ENCODE results near the gene PAQR5.
"Not testable (repeated sequence)": the region's sequence is repeated elsewhere in the genome, so short reads cannot be mapped to it uniquely, and the experiment has no call there.

The PAQR5 gene

DNA sequence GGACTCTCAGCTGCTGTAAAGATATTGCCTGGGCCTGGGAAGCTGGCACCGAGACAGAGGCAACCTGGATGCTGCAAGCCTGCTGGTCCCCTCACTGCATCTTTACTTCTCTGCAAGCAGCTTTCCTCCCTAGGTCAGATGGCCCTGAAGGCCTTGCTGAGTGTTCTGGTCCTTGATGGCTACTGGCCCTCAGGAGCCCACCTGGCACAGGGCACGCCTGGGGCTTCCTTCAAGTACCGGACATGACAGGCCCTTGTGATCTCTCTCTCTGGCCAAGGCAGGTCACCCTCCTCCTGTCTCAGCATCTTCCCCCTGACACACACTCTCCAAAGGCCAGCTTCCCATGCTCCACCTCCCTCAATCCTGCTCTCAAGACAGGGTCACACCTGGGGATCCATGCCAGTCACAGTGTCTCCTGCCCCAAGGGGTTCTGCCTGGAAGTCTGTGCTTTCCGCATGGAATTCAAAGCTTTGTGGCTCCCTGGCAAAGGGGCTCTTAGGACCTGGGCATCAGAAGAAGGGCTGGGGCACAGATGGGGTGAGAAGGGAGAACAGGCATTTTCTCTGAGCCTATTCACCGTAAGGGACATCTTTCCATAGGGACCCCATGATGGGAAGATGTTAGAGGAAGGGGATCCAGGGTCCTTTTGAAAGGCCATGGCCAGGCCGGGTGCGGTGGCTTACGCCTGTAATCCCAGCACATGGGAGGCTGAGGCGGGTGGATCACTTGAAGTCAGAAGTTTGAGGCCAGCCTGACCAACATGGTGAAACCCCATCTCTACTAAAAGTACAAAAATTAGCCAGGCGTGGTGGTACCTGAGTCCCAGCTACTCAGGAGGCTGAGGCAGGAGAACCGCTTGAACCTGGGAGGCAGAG, 4.7 kb upstream of the PAQR5 start:
- DNase-seq (ENCODE audit: low spot score) = no peak

- DNase-seq (ENCODE audit: low spot score) = no peak
Observed at GRCh38 chr15:69296606-69297005, 2.1 kb upstream of the PAQR5 start.

GRCh38 chr15:69297642-69298353, 914 bp upstream of the PAQR5 start:
- no peak for DNase-seq (ENCODE audit: low spot score)

DNA sequence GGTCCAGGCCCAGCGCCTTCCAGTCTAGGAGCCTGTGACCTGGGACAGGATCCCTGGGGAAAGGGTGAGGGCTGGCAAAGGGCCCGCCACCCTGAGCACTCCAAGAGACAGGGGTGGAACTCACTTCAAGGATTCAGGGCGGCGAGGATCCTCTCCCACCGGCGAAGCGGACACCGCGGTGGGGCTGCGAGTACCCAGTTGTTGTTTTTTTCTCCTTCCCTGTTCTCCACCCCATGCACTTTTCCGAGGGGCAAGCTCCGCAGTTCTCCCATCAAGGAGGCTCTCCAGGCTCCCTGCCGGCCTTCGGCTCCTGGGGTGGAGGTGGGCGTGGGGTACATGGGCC, 387 bp upstream of the PAQR5 start:
- DNase-seq (ENCODE audit: low spot score) = no peak

DNA sequence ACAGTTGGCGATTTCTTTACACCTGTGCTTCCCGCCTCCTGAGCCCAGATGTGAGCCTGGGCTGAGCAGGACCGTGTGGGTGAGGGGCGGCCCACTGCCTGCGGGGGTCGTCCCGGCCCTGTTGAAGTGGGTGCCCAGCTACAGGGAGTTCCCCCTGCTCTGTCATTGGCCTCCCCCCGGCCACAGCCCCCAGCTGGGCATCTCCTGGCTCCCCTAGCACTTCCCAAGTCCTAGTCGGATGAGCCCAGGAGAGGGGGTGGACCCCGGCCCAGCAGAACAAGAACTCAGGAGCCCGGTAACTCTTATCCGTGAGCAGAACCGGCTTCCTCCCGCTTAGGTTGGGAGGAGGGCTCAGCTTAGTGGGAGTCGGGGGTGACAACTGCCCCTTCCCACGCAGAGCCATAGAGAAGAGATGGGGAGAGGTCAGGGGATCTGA, 757 bp downstream of the PAQR5 start:
- DNase-seq (ENCODE audit: low spot score) = no peak

GRCh38 chr15:69299943-69300588, 1.4 kb downstream of the PAQR5 start:
- DNase-seq (ENCODE audit: low spot score) = no peak

GRCh38 chr15:69301101-69301500, 2.4 kb downstream of the PAQR5 start:
- DNase-seq (ENCODE audit: low spot score) = not testable (repeated sequence)

DNA sequence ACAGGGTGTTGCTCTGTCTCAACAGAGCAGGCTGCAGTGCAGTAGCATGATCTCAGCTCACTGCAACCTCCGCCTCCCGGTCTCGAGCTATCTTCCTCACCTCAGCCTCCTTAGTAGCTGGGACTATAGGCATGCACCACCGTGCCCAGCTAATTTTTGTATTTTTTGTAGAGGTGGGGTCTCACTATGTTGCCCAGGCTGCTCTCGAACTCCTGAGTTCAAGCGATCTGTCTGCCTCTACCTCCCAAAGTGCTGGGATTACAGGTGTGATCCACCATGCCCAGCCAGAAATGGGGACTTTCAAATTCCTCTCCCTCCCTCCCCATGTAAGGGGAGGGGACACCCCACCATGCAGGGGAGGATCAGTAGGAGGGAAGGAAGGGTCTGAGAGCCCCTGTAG, 3.4 kb downstream of the PAQR5 start:
- not testable (repeated sequence) for DNase-seq (ENCODE audit: low spot score)

DNA sequence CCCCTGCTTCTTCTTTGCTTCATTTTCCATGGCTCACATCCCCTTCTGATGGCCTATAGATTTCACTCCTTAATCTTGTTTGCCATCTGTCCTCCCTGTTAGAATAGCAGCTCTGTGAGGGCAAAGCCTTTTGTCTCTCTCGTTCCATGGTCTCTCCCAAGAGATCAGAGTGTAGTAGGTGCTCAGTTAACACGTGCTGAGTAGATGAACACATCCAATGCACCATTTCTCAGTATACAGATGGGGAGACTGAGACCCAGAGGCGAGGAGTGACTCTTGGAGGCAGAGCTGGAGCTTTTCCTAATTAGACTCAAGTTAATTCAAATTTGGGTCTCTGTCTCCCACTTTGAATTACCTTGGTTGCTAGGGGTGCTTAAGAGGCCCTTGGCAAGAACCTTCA, 4.2 kb downstream of the PAQR5 start:
- no peak for DNase-seq (ENCODE audit: low spot score)

GRCh38 chr15:69303337-69304181, 4.8 kb downstream of the PAQR5 start:
- no peak for DNase-seq (ENCODE audit: low spot score)

- DNase-seq (ENCODE audit: low spot score) = no peak
Observed at GRCh38 chr15:69304182-69304545, 5.5 kb downstream of the PAQR5 start.

GRCh38 chr15:69305204-69305931, 6.7 kb downstream of the PAQR5 start:
- DNase-seq (ENCODE audit: low spot score) = peak; percentile 14

DNA sequence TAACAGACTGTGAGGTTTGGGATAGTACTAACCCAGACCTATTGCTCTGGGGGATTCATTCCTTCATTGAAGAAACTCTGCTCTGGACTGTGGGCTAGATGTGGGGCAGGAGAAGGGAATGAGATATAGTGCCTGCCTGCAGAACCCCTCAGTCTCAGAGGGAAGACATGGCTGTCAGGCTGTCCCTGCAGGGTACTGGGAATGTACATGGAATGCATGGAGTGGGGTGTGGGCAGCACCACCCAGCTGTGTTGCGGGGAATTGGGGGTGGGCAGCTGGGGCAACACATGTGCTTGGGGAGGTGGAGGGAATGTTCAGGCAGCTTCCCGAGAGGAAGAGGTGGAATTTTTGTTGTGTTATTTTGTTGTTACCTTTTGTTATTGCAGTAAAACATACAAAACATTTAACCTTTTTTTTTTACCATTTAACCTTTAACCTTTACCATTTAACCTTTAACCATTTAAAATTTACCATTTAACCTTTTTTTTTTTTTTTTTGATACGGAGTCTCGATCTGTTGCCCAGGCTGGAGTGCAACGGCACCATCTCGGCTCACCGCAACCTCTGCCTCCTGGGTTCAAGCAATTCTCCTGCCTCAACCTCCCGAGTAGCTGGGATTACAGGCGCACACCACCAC, 7.3 kb downstream of the PAQR5 start:
- no peak for DNase-seq (ENCODE audit: low spot score)

DNA sequence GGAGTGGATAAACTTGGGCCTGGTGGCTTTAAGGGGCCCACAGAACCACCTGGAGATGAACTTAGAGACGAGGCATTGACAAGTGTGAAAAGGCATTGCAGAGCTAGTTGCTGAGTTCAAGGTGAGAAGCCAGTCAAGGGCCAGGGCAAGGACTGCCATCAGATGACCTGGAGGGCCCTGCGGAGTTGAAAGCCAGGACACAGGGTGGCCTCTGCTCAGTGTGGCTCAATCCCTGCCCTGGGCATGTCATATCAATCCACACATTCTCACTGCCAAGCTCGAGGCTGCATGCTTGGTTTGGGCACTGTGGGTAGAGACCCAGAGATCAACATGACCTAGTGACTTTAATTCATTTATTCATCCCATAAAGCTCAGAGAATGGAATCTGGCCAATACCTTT, 9.2 kb downstream of the PAQR5 start:
- no peak for DNase-seq (ENCODE audit: low spot score)

DNA sequence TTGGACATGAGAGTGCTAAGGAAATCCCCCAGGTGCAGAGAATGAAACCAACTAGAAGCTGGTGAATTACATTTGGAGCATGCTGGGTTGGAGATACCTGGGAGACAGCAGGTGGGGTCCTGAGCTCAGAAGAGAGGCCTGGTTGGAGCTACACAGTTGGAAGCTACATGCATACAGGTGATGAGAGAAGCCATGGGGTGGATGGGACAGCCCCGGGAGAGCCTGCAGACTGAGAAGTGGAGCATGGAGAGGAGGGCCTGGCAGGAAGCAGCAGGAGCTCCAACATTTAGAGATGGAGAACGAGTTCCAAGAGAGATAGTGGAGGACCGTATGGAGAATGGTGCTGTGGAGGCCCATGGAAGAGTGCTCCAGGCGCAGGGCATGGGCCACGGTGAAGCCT, 10.2 kb downstream of the PAQR5 start:
- DNase-seq (ENCODE audit: low spot score) = no peak

GRCh38 chr15:69311319-69311721, 12.6 kb downstream of the PAQR5 start:
- no peak for DNase-seq (ENCODE audit: low spot score)

- no peak for DNase-seq (ENCODE audit: low spot score)
Observed at GRCh38 chr15:69313432-69314000, 14.8 kb downstream of the PAQR5 start.

DNA sequence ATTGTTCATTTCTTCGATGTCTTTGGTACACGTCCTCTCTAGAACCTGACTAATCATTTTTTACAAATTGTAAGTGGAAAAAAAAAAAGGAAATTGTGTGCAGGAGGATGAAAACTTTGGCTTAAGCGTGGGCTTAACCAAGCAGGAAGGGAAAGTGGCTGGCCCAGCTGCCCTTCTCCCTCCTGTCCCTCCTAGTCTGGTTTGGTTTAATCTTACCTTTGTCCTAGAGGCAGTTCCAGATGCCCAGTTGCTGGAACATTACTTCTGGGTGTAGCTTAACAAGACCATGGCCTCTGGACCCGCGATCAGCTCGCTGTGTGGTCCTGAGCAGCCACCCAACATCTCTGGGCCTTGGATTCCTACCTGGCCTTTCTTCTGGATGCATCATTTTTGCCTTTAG, 15.4 kb downstream of the PAQR5 start:
- no peak for DNase-seq (ENCODE audit: low spot score)

DNA sequence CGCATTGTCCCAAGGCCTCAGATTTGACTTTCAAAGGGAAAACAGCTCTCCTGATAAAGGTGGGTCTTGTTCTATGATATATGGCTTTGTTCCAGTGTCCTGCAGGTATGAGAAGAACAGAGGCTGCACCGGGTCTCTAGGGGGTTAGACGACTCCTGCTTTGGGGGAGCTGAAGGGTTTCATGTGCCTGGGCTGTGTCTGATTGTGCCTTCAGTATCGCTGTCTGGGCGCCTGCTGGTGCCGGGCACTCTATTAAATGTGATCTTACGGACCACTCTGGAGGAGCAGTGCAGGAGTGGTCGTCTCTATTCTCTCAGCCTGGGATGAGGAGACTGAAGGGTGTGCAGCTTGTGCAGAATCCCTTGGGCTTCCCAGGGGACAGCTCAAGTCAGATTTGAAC, 16.0 kb downstream of the PAQR5 start:
- no peak for DNase-seq (ENCODE audit: low spot score)

- no peak for DNase-seq (ENCODE audit: low spot score)
Observed at GRCh38 chr15:69315402-69316110, 16.8 kb downstream of the PAQR5 start.

Measured in COLO829 (cell line).